ENCODE data around the gene CLNS1A.

Gene CLNS1A

GRCh38 chr11:77660947-77661346, 23.4 kb upstream of the CLNS1A start:
- H3K27ac ChIP-seq (ENCODE audit: low read length), result peak overlapping the region; percentile 6; the same call in 1 of the 2 replicates
- H3K4me2 ChIP-seq (ENCODE audit: low read length), result peak overlapping the region; percentile 26; the same call in 1 of the 2 replicates
- H3K4me3 ChIP-seq (ENCODE audit: low read length), result no peak overlapping the region
- TF ChIP-seq EZH2phosphoT487 (IDR thresholded peaks at IDR 0.05; ENCODE audit: low read depth) (no peak), CTCF (IDR thresholded peaks at IDR 0.05; ENCODE audit: low read depth, low read length) (no peak)
- peaks cover 17% of the 10 kb centered on the region for H3K4me1 ChIP-seq (ENCODE audit: low read length)
- peaks cover 5% of the 10 kb centered on the region; the same call in 1 of the 2 replicates for H4K20me1 ChIP-seq (ENCODE audit: insufficient read depth, low read length)
- H3K79me2 ChIP-seq (ENCODE audit: low read length), result no peaks in the 10 kb centered on the region
- H3K9ac ChIP-seq (ENCODE audit: low read length), result no peak overlapping the region
- H3K27me3 ChIP-seq (ENCODE audit: low read depth, low read length), result no peaks in the 10 kb centered on the region
- H3K36me3 ChIP-seq (replicated peaks; ENCODE audit: low read depth, low read length), result peaks cover 7% of the 10 kb centered on the region
- no peak overlapping the region for H2AFZ ChIP-seq (ENCODE audit: low read depth, low read length)
- no peaks in the 10 kb centered on the region for H3K9me3 ChIP-seq (ENCODE audit: insufficient read depth, low read length)

DNA sequence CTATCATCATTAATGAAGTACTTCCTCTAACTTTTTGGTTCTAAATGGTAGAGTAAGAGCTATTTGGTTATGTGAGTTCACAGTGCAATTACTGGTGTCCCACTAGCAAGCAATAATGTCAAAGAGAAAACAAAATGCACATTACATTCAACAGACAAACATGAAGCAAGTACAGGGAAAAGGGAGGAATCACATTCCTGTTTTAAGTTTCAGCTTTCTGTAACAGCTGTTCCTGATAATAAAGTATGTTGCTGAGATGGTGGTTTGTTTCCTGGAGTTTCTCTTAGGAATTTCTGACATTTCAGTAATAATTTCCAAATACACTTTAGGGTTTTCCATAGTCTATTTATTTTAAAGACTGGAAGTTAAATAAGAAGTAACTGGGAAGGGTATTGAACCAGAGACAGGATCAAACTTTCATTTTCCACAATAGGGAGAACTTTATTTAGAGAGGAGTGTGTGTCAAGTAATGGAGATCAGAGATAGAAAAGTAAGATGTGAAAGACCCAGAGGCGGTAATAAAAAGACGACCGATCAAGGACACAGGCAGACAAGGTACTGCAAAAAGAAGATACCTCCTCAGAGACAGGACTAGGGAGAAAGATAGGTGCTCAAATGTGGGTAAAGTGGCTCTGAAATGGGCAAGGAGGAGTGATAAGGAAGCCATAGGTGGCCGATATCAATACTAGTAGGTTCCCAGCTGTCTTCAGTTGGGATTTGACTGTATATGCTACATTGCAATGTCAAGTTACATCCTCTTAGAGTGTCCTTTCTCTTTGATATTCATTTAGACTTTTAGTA, 20.8 kb upstream of the CLNS1A start:
- Histone ChIP-seq H4K20me1 (ENCODE audit: insufficient read depth, low read length) (peaks cover 5% of the 10 kb centered on the region; the same call in 1 of the 2 replicates), H3K4me3 (ENCODE audit: low read length) (no peak overlapping the region), H3K9ac (ENCODE audit: low read length) (no peak overlapping the region), H3K4me2 (ENCODE audit: low read length) (no peak overlapping the region), H3K9me3 (ENCODE audit: insufficient read depth, low read length) (no peaks in the 10 kb centered on the region), H3K4me1 (ENCODE audit: low read length) (peaks cover 17% of the 10 kb centered on the region), H3K36me3 (replicated peaks; ENCODE audit: low read depth, low read length) (no peaks in the 10 kb centered on the region), H3K27me3 (ENCODE audit: low read depth, low read length) (no peaks in the 10 kb centered on the region), H3K79me2 (ENCODE audit: low read length) (no peaks in the 10 kb centered on the region), H3K27ac (ENCODE audit: low read length) (no peak overlapping the region), H2AFZ (ENCODE audit: low read depth, low read length) (no peak overlapping the region)
- TF ChIP-seq CTCF (IDR thresholded peaks at IDR 0.05; ENCODE audit: low read depth, low read length) (no peak), EZH2phosphoT487 (IDR thresholded peaks at IDR 0.05; ENCODE audit: low read depth) (no peak)

DNA sequence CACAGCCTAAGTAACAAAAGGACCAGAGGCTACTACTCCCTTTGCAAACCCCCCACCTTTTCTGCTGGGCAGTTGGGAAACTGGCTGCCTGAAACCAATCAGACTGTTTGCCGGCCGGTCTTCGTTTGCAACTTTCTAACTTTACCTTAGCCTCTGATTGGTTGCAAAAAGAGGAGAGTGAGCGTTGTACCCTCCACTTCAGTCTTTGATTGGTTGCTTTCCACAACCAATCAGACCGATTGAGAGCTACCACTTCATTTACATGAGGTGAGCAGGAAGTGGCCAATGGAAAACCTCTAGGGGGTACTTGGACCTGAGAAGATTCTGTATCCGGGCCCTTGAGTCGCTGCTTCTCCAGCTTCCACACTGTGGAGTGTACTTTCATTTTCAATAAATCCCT, 18.8 kb upstream of the CLNS1A start:
- Histone ChIP-seq H2AFZ (ENCODE audit: low read depth, low read length) (no peak overlapping the region), H3K27ac (ENCODE audit: low read length) (no peak overlapping the region), H3K79me2 (ENCODE audit: low read length) (no peaks in the 10 kb centered on the region), H3K4me3 (ENCODE audit: low read length) (no peak overlapping the region), H3K4me2 (ENCODE audit: low read length) (no peak overlapping the region), H4K20me1 (ENCODE audit: insufficient read depth, low read length) (peaks cover 4% of the 10 kb centered on the region; the same call in 1 of the 2 replicates), H3K36me3 (replicated peaks; ENCODE audit: low read depth, low read length) (no peaks in the 10 kb centered on the region), H3K9me3 (ENCODE audit: insufficient read depth, low read length) (no peaks in the 10 kb centered on the region), H3K9ac (ENCODE audit: low read length) (no peak overlapping the region), H3K4me1 (ENCODE audit: low read length) (peaks cover 13% of the 10 kb centered on the region), H3K27me3 (ENCODE audit: low read depth, low read length) (no peaks in the 10 kb centered on the region)
- TF ChIP-seq CTCF (IDR thresholded peaks at IDR 0.05; ENCODE audit: low read depth, low read length), result no peak
- TF ChIP-seq EZH2phosphoT487 (IDR thresholded peaks at IDR 0.05; ENCODE audit: low read depth), result no peak

DNA sequence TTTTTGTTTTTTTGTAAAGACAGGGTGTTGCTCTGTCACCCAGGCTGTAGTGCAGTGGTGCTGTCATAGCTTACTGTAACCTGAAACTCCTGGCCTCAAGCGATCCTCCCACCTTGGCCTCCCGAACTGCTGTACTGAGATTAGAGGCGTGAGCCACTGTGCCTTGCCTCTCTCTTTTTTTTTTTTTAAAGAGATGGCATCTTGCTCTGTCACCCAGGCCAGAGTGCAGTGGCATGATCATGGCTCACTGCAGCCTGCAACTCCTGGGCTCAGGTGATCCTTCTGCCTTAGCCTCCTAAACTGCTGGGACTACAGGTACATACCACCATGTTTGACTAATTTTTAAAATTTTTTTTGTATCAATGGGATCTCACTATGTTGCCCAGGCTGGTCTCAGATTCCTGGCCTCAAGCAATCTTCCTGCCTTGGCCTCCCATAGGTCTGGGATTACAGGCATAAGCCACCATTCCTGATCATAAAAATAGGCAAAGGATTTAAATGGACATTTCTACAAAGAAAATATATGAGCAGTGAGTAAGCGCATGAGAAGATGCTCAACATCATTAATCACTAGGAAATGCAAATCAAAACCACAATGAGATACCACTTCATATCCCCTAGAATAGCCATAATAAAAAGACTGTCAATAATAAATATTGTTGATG, 17.3 kb upstream of the CLNS1A start:
- no peak overlapping the region for H3K27ac ChIP-seq (ENCODE audit: low read length)

More for the DNA sequence above, 17.3 kb upstream of the CLNS1A start:
- TF ChIP-seq EZH2phosphoT487 (IDR thresholded peaks at IDR 0.05; ENCODE audit: low read depth) (no peak), CTCF (IDR thresholded peaks at IDR 0.05; ENCODE audit: low read depth, low read length) (no peak)
- no peak overlapping the region for H3K4me3 ChIP-seq (ENCODE audit: low read length)
- H3K36me3 ChIP-seq (replicated peaks; ENCODE audit: low read depth, low read length), result no peaks in the 10 kb centered on the region
- no peaks in the 10 kb centered on the region for H3K79me2 ChIP-seq (ENCODE audit: low read length)
- H4K20me1 ChIP-seq (ENCODE audit: insufficient read depth, low read length), result no peaks in the 10 kb centered on the region
- no peak overlapping the region for H3K4me2 ChIP-seq (ENCODE audit: low read length)
- H3K9ac ChIP-seq (ENCODE audit: low read length), result no peak overlapping the region
- no peaks in the 10 kb centered on the region for H3K27me3 ChIP-seq (ENCODE audit: low read depth, low read length)
- H2AFZ ChIP-seq (ENCODE audit: low read depth, low read length), result no peak overlapping the region
- H3K9me3 ChIP-seq (ENCODE audit: insufficient read depth, low read length), result no peaks in the 10 kb centered on the region
- H3K4me1 ChIP-seq (ENCODE audit: low read length), result no peaks in the 10 kb centered on the region
